Endodermal cell (in vitro differentiated cells): ENCODE data around the gene SPATA6L. TPM values are rescaled to one million over a fixed set of nuclear protein-coding genes. Genes with fewer than 3 reads are reported as not detected.
A peak's percentile ranks its signal among the peaks of the same experiment; 100 is the strongest.

Experiments used
- DNase-seq: peaks from one replicate; pipeline ENCODE4 v3.0.0-alpha.2; 2017
- H3K27ac ChIP-seq: 2 replicates; pipeline ENCODE4 v1.5.1; 2013; ENCODE audit warnings: mild to moderate bottlenecking, low read depth, low read length, moderate library complexity
- H3K27me3 ChIP-seq: 2 replicates; pipeline ENCODE4 v1.6.1; 2013; ENCODE audit warnings: mild to moderate bottlenecking, low read length, moderate library complexity; ENCODE audit not compliant: insufficient read depth, control insufficient read depth, poor library complexity, severe bottlenecking
- H3K36me3 ChIP-seq: 2 replicates; pipeline ENCODE4 v1.7.0; 2013; ENCODE audit warnings: mild to moderate bottlenecking, low read length, moderate library complexity; ENCODE audit not compliant: control insufficient read depth, insufficient read depth
- H3K4me1 ChIP-seq: one replicate; pipeline ENCODE4 v1.7.0; 2013; ENCODE audit warnings: low read length; ENCODE audit not compliant: control insufficient read depth, insufficient read depth
- H3K4me3 ChIP-seq: 2 replicates; pipeline ENCODE4 v1.5.1; 2013; ENCODE audit warnings: mild to moderate bottlenecking, low read length, moderate library complexity
- H3K9ac ChIP-seq: 2 replicates; pipeline ENCODE4 v1.6.1; 2013; ENCODE audit warnings: mild to moderate bottlenecking, low read length, moderate library complexity; ENCODE audit not compliant: poor library complexity, severe bottlenecking; ENCODE audit errors: extremely low read depth
- H3K9me3 ChIP-seq: 2 replicates; pipeline ENCODE4 v1.6.1; 2013; ENCODE audit warnings: mild to moderate bottlenecking, low read length, moderate library complexity; ENCODE audit not compliant: control insufficient read depth
- H3K27ac Mint-ChIP-seq: 2 replicates; pipeline ENCODE4 v1.8.0; 2020; ENCODE audit warnings: mixed read lengths
- H3K27me3 Mint-ChIP-seq: 2 replicates; pipeline ENCODE4 v1.8.0; 2021; ENCODE audit warnings: mild to moderate bottlenecking, mixed read lengths; ENCODE audit not compliant: insufficient read depth
- H3K36me3 Mint-ChIP-seq: 2 replicates; pipeline ENCODE4 v1.8.0; 2020; ENCODE audit warnings: low read depth, mixed read lengths
- H3K4me1 Mint-ChIP-seq: 2 replicates; pipeline ENCODE4 v1.8.0; 2020; ENCODE audit warnings: mixed read lengths
- H3K4me3 Mint-ChIP-seq: 2 replicates; pipeline ENCODE4 v1.8.0; 2020; ENCODE audit warnings: mild to moderate bottlenecking, moderate library complexity, mixed read lengths
- H3K9me3 Mint-ChIP-seq: 2 replicates; pipeline ENCODE4 v1.8.0; 2020; ENCODE audit warnings: mild to moderate bottlenecking, mixed read lengths
- WGBS, 2 experiments: methylation state at CpG; one replicate each; pipeline versions ENCODE4 v1.1.5 to v1.1.7; 2013; ENCODE audit warnings: missing lambda C conversion rate in 2 of 2, mixed read lengths in 1 of 2; ENCODE audit not compliant: insufficient coverage in 1 of 2, insufficient read length in 1 of 2; 5-methylcytosine and 5-hydroxymethylcytosine counted together
- total RNA-seq, 2 donors: library from RNA; stranded (reverse); fragmentation: NEBNext Ultra II Directional in 1 of 2; extraction: Animal tissue kit (Norgen Biotek cat#: 25700) in 1 of 2; gene quantifications; 2 replicates in 1 of 2; 3 replicates in 1 of 2; pipeline ENCODE4 v1.2.1, GENCODE V29; 2021
- TF ChIP-seq, protein P1 (sequence below): fragments of 200-600 bp; sonication (generic); conservative IDR thresholded peaks from 2 replicates; pipeline ENCODE4 v1.5.0; 2021; ENCODE audit warnings: antibody characterized with exemption, mild to moderate bottlenecking

SPATA6L gene
- total RNA-seq, 2 donors from 2014 or later, result 1.2 to 2.0 TPM

DNA sequence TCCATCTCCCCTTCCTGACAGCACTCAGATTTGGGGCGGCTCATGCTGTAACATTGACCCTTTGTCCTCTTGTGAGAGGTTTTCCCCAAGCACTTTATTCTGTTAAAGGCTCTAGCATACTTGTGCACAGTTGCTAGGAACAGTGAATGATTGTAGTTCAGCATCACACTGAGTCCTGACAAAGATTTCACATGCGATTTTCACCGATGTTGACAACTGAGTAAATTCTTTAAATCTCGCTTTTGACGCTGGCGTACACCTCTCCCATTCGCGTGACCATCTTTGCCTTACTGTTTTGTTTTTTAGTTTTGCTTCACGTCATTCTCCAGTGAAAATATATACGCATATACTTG is 13.9 kb upstream of the SPATA6L start:
- no peak overlapping the region for H3K4me3 Mint-ChIP-seq
- peak overlapping the region; percentile 81 for H3K27ac ChIP-seq
- WGBS, 2 experiments, result 5% methylated on average over 8 to 10 of the region's 10 CpGs

DNA sequence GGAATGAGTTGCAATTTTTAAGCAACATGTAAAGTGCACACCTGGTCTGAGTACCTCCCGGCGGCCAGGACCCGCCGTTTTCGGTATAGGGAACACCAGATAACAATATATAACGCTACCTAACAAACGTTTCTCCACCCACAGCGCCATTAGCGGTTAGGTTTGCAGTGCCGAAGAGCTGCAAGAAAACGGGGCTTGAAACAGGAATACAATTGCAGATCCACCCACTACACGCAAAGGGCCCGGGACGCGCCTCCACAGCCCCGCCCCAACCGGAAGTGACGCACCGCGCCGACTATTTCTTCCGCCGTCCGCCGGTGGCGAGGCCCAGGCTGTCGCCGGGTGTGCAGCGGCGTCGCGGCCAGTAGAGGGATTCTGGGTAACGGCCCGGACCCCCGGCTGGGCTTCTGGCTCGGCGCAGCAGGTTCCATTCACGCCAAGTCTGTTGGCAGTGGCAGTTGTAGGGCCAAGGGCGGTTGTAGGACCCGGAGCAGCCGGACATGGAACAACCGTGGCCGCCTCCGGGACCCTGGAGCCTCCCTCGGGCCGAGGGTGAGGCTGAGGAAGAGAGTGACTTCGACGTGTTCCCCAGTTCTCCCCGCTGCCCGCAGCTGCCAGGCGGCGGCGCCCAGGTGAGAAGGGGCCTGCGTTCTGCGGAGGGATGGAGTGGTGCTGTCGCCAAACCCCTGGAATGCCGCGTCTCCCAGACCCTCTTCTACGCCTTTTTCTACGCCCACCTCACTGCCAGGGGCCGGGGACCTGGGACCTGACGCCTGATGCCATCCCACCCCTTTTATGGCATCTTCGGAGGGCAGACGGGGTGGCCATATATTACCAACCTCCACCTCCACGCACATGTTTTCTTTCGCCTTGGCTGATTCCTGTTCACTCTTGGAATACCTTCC is 13.2 kb upstream of the SPATA6L start, which contains the start of gene CDC37L1:
Gene CDC37L1, plus strand, starts transcription at position 302 of the 905 bp plus-strand sequence. Its CDS starts 199 bp downstream, at position 501.
- WGBS, 2 experiments, result 0 to 2% methylated on average over 18 to 66 of the region's 66 CpGs
- TF ChIP-seq, protein P1, sequence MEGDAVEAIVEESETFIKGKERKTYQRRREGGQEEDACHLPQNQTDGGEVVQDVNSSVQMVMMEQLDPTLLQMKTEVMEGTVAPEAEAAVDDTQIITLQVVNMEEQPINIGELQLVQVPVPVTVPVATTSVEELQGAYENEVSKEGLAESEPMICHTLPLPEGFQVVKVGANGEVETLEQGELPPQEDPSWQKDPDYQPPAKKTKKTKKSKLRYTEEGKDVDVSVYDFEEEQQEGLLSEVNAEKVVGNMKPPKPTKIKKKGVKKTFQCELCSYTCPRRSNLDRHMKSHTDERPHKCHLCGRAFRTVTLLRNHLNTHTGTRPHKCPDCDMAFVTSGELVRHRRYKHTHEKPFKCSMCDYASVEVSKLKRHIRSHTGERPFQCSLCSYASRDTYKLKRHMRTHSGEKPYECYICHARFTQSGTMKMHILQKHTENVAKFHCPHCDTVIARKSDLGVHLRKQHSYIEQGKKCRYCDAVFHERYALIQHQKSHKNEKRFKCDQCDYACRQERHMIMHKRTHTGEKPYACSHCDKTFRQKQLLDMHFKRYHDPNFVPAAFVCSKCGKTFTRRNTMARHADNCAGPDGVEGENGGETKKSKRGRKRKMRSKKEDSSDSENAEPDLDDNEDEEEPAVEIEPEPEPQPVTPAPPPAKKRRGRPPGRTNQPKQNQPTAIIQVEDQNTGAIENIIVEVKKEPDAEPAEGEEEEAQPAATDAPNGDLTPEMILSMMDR, result peak; percentile 85
- Histone ChIP-seq H3K4me1 (peaks cover 3% of the 10 kb centered on the region), H3K36me3 (no peaks in the 10 kb centered on the region), H3K4me3 (peak within 1 kb of the TSS; percentile 92), H3K27me3 (no peaks in the 10 kb centered on the region), H3K9ac (peak within 1 kb of the TSS; percentile 88), H3K9me3 (no peaks in the 10 kb centered on the region), H3K27ac (peak within 1 kb of the TSS; percentile 81)
- H3K4me1 Mint-ChIP-seq, result peaks cover 10% of the 10 kb centered on the region
- H3K36me3 Mint-ChIP-seq, result no peaks in the 10 kb centered on the region
- no peak within 1 kb of the TSS for H3K27ac Mint-ChIP-seq
- no peak within 1 kb of the TSS for H3K4me3 Mint-ChIP-seq
- H3K9me3 Mint-ChIP-seq, result no peaks in the 10 kb centered on the region
- H3K27me3 Mint-ChIP-seq, result no peaks in the 10 kb centered on the region
- DNase-seq, result peak; percentile 99

More for the DNA sequence above, 13.9 kb upstream of the SPATA6L start:
- Histone ChIP-seq H3K9ac (peak overlapping the region; percentile 77), H3K27me3 (no peaks in the 10 kb centered on the region), H3K4me1 (peaks cover 8% of the 10 kb centered on the region), H3K36me3 (no peaks in the 10 kb centered on the region), H3K4me3 (peak overlapping the region; percentile 92), H3K9me3 (no peaks in the 10 kb centered on the region)
- Mint-ChIP-seq H3K27me3 (no peaks in the 10 kb centered on the region), H3K4me1 (peaks cover 16% of the 10 kb centered on the region), H3K27ac (no peak overlapping the region), H3K9me3 (no peaks in the 10 kb centered on the region), H3K36me3 (peaks cover 3% of the 10 kb centered on the region)
- no peak for DNase-seq
- TF ChIP-seq, protein P1, result no peak

DNA sequence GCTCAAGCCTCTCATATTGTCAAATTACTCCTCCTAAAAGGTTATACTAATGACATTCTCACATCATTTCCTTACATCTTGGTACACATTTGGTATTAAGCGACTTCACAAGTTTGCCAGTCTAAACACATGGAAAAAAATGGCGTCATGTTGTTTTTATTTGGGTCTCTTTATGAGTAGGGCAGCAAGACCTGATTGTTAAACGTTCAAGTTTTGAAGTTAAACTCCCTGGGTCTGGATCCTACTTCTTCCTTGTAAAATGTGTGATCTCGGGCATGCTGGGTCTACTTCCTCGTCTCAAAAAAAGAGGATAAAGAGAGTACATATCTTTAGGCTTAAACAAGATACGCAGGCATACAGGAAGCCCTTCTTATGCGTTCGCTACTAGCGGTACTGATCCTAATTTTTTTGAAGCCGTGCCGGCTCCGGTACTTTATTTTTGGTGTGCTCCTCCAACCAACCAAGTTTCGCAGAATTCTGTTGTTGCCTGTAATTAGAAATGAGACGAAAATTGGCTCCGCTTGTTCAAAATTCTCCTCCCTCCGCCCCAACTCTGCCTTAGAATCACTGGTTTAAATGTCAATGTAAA is 12.5 kb upstream of the SPATA6L start:
- WGBS, 2 experiments, result 2 to 3% methylated on average over 14 to 16 of the region's 16 CpGs
- TF ChIP-seq, protein P1, result no peak
- H3K27me3 ChIP-seq, result no peaks in the 10 kb centered on the region
- no peak for DNase-seq
- H3K27ac ChIP-seq, result peak overlapping the region; percentile 72
- no peaks in the 10 kb centered on the region for H3K36me3 Mint-ChIP-seq
- no peak overlapping the region for H3K27ac Mint-ChIP-seq
- peaks cover 3% of the 10 kb centered on the region for H3K4me1 ChIP-seq
- H3K9me3 Mint-ChIP-seq, result no peaks in the 10 kb centered on the region
- H3K9me3 ChIP-seq, result no peaks in the 10 kb centered on the region
- H3K4me3 ChIP-seq, result peak overlapping the region; percentile 92
- H3K4me3 Mint-ChIP-seq, result no peak overlapping the region
- H3K9ac ChIP-seq, result peak overlapping the region; percentile 88
- H3K36me3 ChIP-seq, result no peaks in the 10 kb centered on the region
- peaks cover 6% of the 10 kb centered on the region for H3K4me1 Mint-ChIP-seq
- no peaks in the 10 kb centered on the region for H3K27me3 Mint-ChIP-seq
